OCI-LY3 (cell line): Measurements from ENCODE around the gene MTHFD1.

Experiments used
- CTCF ChIP-seq: fragments of 200-600, 300-600 bp; sonication (generic); IDR thresholded peaks from 2 replicates; pipeline ENCODE4 v1.5.1; 2014; ENCODE audit warnings: antibody characterized with exemption, low read length, low read depth
- EZH2phosphoT487 ChIP-seq: fragments of 200-600 bp; shearing (Covaris generic); IDR thresholded peaks from 2 replicates; pipeline ENCODE4 v1.6.1; 2018; ENCODE audit warnings: antibody characterized with exemption, mixed run types, low read depth

GRCh38 chr14:64476438-64476837 is 88.3 kb downstream of the MTHFD1 start:
- TF ChIP-seq CTCF (no peak), EZH2phosphoT487 (no peak)
